ENCODE data around the gene CMAS.
"Not testable (repeated sequence)": the region's sequence is repeated elsewhere in the genome, so short reads cannot be mapped to it uniquely, and the experiment has no call there.

Gene CMAS

GRCh38 chr12:22046090-22046967, at the start of gene CMAS:
CMAS (plus strand) TSS chr12:22046218; CDS start chr12:22046304, 86 bp downstream.
- DNase-seq: peak; percentile 79

DNA sequence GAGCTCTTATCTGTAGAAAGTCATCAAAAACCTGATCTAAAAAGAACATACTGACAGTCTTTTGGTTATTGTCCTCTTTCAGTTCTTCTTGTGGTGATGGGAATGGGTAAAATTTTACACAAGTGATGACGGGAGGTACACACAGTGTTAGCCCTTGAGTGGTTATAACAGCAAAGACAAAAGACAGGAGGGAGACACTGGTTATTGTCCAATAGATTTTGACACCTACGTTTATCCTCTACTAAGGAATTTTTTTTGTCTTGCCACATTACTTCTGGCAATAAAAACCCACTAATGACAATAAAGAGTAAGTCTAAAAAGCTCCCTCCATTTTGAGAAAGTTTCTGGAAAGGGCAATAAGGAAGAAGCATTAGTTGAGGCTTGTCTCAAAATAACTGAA, 47.7 kb upstream of the CMAS start:
- DNase-seq: no peak

- DNase-seq: no peak
Observed at GRCh38 chr12:21998782-21999181, 47.2 kb upstream of the CMAS start.

GRCh38 chr12:22002430-22002829, 43.6 kb upstream of the CMAS start:
- DNase-seq: no peak

- DNase-seq: not testable (repeated sequence)
Observed at GRCh38 chr12:22007794-22008193, 38.2 kb upstream of the CMAS start.

- DNase-seq: no peak
Observed at GRCh38 chr12:22008196-22008595, 37.8 kb upstream of the CMAS start.

DNA sequence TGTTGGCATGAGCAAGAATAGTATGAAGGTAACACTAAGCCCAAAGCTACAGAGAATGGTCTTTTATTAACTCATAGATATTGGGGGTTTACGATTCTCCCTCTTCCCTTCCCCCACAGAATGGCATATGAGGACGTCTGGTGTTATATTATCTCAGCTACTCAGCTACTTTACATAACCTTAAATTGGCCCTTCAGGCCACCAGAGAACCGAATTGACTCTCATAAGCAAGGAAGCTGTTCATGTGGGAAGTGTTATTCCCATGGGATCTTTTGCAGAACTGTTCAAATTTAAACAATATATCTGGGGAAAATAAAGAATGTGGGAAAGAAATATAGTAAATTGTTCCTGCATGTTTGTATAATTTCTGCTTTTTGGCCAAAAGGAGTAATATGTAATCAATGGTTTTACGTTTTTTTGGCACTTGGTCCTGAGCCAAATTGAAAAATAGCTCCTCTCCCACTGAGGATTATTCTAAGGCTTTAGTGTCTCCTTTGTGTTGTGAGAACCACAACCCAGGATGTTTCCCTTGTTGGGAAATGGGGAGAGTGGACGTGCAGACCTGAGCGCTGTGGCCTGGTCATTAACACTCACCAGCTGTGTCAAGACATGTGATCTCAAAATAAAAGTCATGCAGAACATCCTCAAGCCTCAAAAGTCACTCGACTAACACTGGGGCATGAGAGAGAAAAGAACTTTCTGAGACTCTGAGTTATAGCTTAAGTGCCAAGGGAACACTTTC, 31.8 kb upstream of the CMAS start:
- DNase-seq: no peak

- DNase-seq: no peak
Observed at GRCh38 chr12:22014783-22015144, 31.3 kb upstream of the CMAS start.

DNA sequence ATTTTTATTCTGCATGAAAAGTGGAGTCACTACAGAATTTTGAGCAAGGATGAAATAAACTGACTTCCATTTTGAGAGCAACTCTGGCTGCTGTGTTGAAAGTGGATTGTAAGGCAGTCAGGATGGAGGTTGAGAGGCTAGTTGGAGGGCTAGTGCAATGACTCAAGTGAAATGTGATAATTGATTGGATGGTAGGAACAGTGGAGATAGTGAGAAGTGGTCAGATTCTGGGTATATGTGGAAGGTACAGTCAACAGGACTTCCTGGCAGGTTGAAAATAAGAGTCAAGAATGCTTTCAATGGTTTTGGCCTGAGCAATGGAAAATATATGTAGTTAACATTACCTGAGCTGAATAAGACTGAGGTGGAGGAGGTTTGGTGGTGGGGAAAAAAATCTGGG, 29.0 kb upstream of the CMAS start:
- DNase-seq: no peak

GRCh38 chr12:22018860-22019259, 27.2 kb upstream of the CMAS start:
- DNase-seq: peak; percentile 7

DNA sequence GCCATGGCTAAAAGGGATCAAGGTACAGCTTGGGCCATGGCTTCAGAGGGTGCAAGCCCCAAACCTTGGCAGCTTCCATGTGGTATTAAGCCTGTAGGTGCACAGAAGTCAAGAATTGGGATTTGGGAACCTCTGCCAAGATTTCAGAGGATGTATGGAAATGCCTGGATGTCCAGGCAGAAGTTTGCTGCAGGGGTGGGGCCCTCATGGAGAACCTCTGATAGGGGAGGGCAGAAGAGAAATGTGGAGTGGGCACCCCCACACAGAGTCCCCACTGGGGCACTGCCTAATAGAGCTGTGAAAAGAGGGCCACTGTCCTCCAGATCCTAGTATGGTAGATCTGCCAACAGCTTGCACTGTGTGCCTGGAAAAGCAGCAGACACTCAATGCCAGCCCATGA, 22.5 kb upstream of the CMAS start:
- DNase-seq: not testable (repeated sequence)

DNA sequence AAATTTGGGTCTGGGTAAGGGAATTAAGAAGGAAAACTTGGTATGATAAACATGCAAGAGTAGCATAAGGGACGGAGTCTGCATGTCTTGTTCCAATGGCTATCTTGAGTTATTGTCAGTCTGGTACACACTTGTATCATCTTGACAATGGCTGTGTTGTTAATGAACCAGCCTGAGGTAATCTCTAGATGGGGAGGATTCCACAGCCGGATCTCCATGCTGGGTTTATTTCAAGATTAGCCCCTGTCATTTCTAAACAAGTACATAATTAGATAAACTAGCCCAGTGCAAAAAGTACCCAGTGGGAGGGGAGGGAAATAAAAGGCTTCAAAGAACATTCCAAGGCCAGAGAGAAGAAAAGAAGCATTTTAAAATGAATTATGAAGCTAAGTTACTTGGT, 16.5 kb upstream of the CMAS start:
- no peak for DNase-seq

DNA sequence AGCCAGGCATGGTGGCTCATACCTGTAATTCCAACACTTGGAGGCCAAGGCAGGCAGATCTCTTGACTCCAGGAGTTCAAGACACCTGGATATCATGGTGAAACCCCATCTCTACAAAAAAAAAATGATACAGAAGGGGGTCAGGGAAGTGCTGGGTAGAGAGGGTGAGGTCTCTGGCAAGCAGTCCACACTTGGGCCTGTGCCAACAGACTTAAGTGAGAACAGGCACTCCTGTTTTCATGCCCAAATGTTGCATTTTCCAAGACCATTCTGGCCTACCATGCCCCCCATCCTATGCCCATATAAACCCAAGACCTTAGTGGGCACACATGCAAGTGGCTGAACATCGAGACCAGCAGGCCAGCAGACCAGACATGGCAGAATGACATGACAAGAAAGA, 16.0 kb upstream of the CMAS start:
- DNase-seq: no peak

GRCh38 chr12:22032732-22033131, 13.3 kb upstream of the CMAS start:
- no peak for DNase-seq

GRCh38 chr12:22034709-22035506, 11.1 kb upstream of the CMAS start:
- no peak for DNase-seq

GRCh38 chr12:22037947-22038346, 8.1 kb upstream of the CMAS start:
- no peak for DNase-seq

GRCh38 chr12:22038734-22039133, 7.3 kb upstream of the CMAS start:
- no peak for DNase-seq

DNA sequence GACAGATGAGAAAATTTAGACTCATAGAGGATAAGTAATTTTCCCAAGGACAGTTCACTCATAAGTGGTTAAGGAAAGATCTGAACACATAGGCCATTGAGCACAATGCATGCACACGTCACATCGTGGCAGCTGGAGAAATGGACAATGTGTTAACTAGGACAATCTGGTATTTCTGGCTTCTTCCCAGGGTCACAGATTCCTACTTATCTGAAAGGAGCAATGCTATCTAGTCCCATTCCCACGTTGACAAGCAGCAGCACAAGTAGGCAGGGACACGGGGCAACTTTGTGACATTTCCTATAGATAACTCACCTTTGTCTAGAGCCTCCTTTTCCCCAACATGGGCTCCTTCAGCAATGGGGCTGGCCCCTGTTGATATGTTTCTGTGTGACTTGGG, 6.7 kb upstream of the CMAS start:
- DNase-seq: no peak

DNA sequence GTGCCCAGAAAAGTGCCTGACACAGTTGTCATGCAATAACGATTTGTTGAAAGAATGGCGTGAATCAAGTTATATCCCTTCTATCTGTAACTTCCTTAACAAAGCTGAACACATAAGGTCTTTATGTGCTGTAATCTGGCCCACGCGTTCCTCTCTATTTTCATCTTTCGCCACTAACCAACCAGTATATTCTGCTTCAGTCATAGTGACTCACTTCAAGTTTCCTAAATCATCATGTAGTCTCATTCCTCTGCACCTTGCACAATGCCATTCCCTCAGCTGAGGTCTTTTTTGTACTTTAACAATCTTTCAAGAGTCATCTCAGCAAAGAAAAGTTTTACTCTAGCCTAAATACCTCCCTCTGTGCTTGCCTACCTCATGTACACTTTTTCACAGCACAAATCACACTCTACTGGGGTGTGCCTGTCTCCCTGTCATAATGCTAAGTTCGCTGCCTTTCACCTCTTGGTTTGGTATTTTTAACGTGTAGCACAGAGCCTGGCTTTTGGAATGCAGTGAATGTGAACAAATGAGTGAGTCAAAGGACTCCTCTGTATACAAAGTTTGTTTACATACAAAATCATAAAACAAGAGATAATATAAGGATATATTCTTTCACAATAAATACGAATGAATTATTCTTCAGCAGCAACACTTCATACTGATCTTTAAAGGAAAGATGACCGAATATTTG, 2.9 kb upstream of the CMAS start:
- no peak for DNase-seq

- DNase-seq: no peak
Observed at GRCh38 chr12:22043943-22044342, 2.1 kb upstream of the CMAS start.

DNA sequence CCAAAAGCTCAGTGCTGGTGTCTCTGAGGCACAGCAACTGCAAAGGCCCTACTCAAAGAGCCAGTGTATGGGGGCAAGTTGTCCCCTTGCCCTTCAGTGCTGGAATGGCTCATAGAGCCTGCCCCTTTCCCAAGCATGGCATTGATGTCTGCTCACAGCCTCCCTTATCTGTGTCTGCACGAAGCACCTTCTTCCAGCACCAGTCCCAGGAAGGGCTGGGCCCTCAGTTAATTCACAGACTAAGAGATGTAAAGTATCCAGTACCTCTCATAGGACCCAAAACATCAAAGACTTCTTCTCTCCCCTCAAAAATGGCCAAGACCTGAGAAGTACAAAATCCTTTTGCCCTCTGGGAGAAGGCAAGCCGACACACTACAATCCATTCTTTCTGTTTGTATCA, 1.6 kb upstream of the CMAS start:
- DNase-seq: no peak

DNA sequence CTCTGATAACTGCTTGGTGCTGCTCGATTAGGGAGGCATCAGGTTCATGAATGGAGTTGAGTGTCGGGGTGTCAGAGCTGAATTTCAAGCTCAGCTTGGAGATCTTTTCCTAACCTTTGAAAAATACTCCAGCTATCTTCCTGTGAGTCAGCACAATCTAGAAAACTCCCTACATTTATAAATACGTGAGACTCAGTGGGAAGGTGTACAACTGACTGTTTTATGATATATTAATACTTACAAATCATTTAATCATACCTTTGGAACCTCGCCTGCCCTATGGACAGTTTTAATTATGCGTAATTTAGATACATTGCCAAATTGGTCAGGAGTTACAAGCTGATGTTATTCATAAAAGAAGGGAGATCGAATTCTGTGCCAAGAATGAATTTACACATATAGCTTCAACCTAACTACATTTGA, 961 bp downstream of the CMAS start:
- DNase-seq: no peak

DNA sequence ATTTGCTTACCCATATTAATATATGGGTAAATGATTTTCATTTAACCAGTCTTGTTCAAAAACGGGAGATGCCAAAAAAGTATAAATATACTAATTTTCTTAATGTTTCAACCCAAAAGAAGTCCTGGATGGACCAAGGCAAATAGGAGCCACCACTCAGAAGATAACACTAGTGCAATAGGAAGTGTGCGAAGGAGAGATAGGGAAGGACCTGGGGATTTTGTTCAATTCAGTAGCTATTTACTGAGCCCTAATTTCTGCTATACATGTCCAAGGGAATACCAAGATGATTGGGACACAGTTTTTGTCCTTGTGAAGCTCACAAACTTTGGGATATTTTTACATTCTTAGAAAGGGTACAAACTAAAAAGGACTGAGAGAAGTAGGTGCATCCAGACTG, 1.5 kb downstream of the CMAS start:
- no peak for DNase-seq

Measured in CD4-positive, alpha-beta T cell treated with Interleukin-12 subunit alpha and Interleukin-12 subunit beta, for 1 hour (primary cell).